Trophoblast cell (in vitro differentiated cells and primary cell): ENCODE results near the gene GRM8.

Experiments used
- DNase-seq, 2 donors: peaks; one replicate each; pipeline ENCODE4 v3.0.0-alpha.2; 2016
- H2AFZ ChIP-seq: 2 replicates; pipeline ENCODE4 v1.6.1; 2013; ENCODE audit warnings: low read length, moderate library complexity, mild to moderate bottlenecking; ENCODE audit not compliant: insufficient read depth, poor library complexity
- H2AK5ac ChIP-seq: 2 replicates; pipeline ENCODE4 v1.6.1; 2013; ENCODE audit warnings: mild to moderate bottlenecking, low read length
- H2BK120ac ChIP-seq: 2 replicates; pipeline ENCODE4 v1.6.1; 2013; ENCODE audit warnings: low read length, mild to moderate bottlenecking, moderate library complexity; ENCODE audit not compliant: insufficient read depth, poor library complexity
- H2BK12ac ChIP-seq: 2 replicates; pipeline ENCODE4 v1.6.1; 2013; ENCODE audit warnings: mild to moderate bottlenecking, low read length, moderate library complexity
- H2BK5ac ChIP-seq: 2 replicates; pipeline ENCODE4 v1.6.1; 2013; ENCODE audit warnings: low read length, low read depth, moderate library complexity, mild to moderate bottlenecking; ENCODE audit not compliant: poor library complexity
- H3K14ac ChIP-seq: 2 replicates; pipeline ENCODE4 v1.6.1; 2013; ENCODE audit warnings: mild to moderate bottlenecking, low read length
- H3K18ac ChIP-seq: 2 replicates; pipeline ENCODE4 v1.6.1; 2013; ENCODE audit warnings: mild to moderate bottlenecking, low read length
- H3K23ac ChIP-seq: 2 replicates; pipeline ENCODE4 v1.6.1; 2013; ENCODE audit warnings: low read length
- H3K27ac ChIP-seq: 2 replicates; pipeline ENCODE4 v1.5.1; 2013; ENCODE audit warnings: low read depth, mild to moderate bottlenecking, inconsistent platforms, low read length, moderate library complexity
- H3K27me3 ChIP-seq: 2 replicates; pipeline ENCODE4 v1.6.1; 2013; ENCODE audit warnings: inconsistent platforms, mild to moderate bottlenecking, low read length, moderate library complexity; ENCODE audit not compliant: insufficient read depth
- H3K36me3 ChIP-seq, 2 experiments: 1 replicate in 1 of 2; 2 replicates in 1 of 2; pipeline ENCODE4 v1.6.1; 2013; ENCODE audit warnings: low read length in 2 of 2, mild to moderate bottlenecking in 2 of 2, moderate library complexity in 1 of 2; ENCODE audit not compliant: insufficient read depth in 2 of 2, control insufficient read depth in 1 of 2
- H3K4ac ChIP-seq: 2 replicates; pipeline ENCODE4 v1.6.1; 2013; ENCODE audit warnings: low read depth, mild to moderate bottlenecking, low read length, moderate library complexity
- H3K4me1 ChIP-seq, 2 experiments: 1 replicate in 1 of 2; 2 replicates in 1 of 2; pipeline ENCODE4 v1.6.1; 2013; ENCODE audit warnings: low read length in 2 of 2, mild to moderate bottlenecking in 2 of 2, moderate library complexity in 1 of 2; ENCODE audit not compliant: insufficient read depth in 2 of 2, control insufficient read depth in 1 of 2
- H3K4me2 ChIP-seq: 2 replicates; pipeline ENCODE4 v1.6.1; 2013; ENCODE audit warnings: inconsistent platforms, mild to moderate bottlenecking, low read length, moderate library complexity
- H3K4me3 ChIP-seq: 2 replicates; pipeline ENCODE4 v1.5.1; 2013; ENCODE audit warnings: mild to moderate bottlenecking, low read depth, low read length, inconsistent platforms
- H3K79me1 ChIP-seq: one replicate; pipeline ENCODE4 v1.6.1; 2013; ENCODE audit warnings: low read length
- H3K79me2 ChIP-seq: 2 replicates; pipeline ENCODE4 v1.6.1; 2013; ENCODE audit warnings: low read length, mild to moderate bottlenecking; ENCODE audit not compliant: control insufficient read depth, insufficient read depth, poor library complexity
- H3K9ac ChIP-seq: 2 replicates; pipeline ENCODE4 v1.6.1; 2013; ENCODE audit warnings: mild to moderate bottlenecking, low read length
- H3K9me3 ChIP-seq: 2 replicates; pipeline ENCODE4 v1.6.1; 2013; ENCODE audit warnings: low read depth, mild to moderate bottlenecking, control low read depth, inconsistent platforms, low read length; ENCODE audit not compliant: insufficient read depth
- H4K12ac ChIP-seq: 2 replicates; pipeline ENCODE4 v1.6.1; 2013; ENCODE audit warnings: low read depth, mild to moderate bottlenecking, low read length, moderate library complexity
- H4K8ac ChIP-seq: 2 replicates; pipeline ENCODE4 v1.6.1; 2013; ENCODE audit warnings: low read depth, mild to moderate bottlenecking, low read length, moderate library complexity
- H4K91ac ChIP-seq: one replicate; pipeline ENCODE4 v1.6.1; 2013; ENCODE audit warnings: low read depth, mild to moderate bottlenecking, low read length, moderate library complexity
- WGBS: extraction: QIAGEN DNeasy Blood & Tissue Kit; methylation state at CpG from one replicate; pipeline ENCODE4 v1.1.7; 2013; ENCODE audit warnings: missing lambda C conversion rate; ENCODE audit not compliant: insufficient read length, insufficient coverage; ENCODE audit errors: extremely low coverage; 5-methylcytosine and 5-hydroxymethylcytosine counted together

Gene GRM8

DNA sequence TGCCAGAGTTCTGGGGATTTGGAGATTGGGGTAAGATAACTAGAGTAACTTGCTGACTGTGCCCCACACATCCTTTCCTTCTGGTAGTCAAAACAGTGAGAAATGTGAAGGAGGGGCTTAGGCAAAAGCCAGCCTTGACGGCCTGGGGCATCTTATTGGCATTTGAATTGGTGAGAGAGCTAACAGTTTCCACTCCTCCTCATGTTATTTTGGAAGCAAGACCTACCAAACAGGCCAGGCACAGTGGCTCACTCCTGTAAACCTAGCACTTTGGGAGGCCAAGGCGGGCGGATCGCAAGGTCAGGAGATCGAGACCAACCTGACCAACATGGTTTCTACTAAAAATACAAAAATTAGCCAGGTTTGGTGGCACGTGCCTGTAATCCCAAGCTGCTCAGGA is 596.6 kb downstream of the GRM8 start:
- Histone ChIP-seq H2BK120ac (no peak overlapping the region), H3K9ac (no peak overlapping the region), H4K12ac (no peak overlapping the region), H3K79me1 (no peaks in the 10 kb centered on the region), H3K4me3 (no peak overlapping the region), H3K27ac (no peak overlapping the region), H3K4ac (no peak overlapping the region), H3K14ac (no peak overlapping the region), H2AFZ (no peak overlapping the region), H3K36me3 (no peaks in the 10 kb centered on the region), H3K4me1 (no peaks in the 10 kb centered on the region), H3K27me3 (no peaks in the 10 kb centered on the region), H3K23ac (no peak overlapping the region), H3K18ac (no peak overlapping the region), H2AK5ac (no peak overlapping the region), H3K4me2 (no peak overlapping the region), H2BK12ac (no peak overlapping the region), H4K91ac (no peak overlapping the region), H3K79me2 (no peaks in the 10 kb centered on the region), H3K9me3 (no peaks in the 10 kb centered on the region), H2BK5ac (no peak overlapping the region), H4K8ac (no peak overlapping the region)
- DNase-seq, result no peak
- no CpG with 5 or more reads among the region's 6 CpGs for WGBS

DNA sequence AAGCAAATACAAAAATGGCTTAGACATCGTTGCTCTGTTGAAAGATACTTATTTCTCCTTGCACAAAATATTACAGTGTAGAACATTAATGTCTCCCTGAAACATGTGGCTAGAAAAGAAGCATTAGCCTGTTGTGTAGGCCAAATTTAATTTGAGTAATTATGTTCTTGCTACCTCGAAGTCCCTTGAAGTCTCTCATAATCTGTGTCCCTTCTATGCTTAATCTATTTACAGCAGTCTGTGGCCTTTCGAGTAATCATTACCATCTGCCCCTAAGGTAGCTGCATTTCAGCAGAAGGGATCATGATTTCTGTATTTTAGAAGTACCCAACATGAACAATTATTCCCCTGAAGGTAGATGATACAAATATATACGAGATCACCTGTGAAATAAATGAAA is 615.2 kb downstream of the GRM8 start:
- Histone ChIP-seq H3K27ac (no peak overlapping the region), H4K12ac (no peak overlapping the region), H4K91ac (no peak overlapping the region), H3K27me3 (no peaks in the 10 kb centered on the region), H3K4ac (no peak overlapping the region), H3K36me3 (no peaks in the 10 kb centered on the region), H3K18ac (no peak overlapping the region), H3K9me3 (no peaks in the 10 kb centered on the region), H3K4me3 (no peak overlapping the region), H3K4me2 (no peak overlapping the region), H4K8ac (no peak overlapping the region), H3K9ac (no peak overlapping the region), H2AK5ac (no peak overlapping the region), H3K4me1 (no peaks in the 10 kb centered on the region), H3K79me2 (no peaks in the 10 kb centered on the region), H2BK120ac (no peak overlapping the region), H3K79me1 (no peaks in the 10 kb centered on the region), H2AFZ (no peak overlapping the region), H3K23ac (no peak overlapping the region), H3K14ac (no peak overlapping the region), H2BK12ac (no peak overlapping the region), H2BK5ac (no peak overlapping the region)
- WGBS, result no CpG with 5 or more reads among the region's 4 CpGs
- DNase-seq, result no peak

DNA sequence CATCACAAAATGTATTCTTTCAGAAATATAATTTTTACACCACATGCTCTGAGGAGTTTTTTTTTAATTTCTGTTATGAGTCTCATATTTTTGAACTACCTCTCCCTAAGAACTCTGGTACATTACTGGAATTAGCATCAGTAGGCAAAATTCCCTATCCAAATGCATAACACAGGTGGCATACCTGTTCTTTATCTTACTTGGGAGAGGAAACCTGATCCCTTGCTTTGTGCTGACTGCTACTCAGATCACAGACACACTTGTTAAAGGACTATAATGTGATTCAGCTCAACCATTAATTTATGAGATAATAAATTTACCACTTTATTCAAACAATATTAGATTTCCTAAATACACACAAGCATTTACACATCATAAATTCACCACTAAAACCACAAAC is 617.2 kb downstream of the GRM8 start:
- no peaks in the 10 kb centered on the region for H3K4me1 ChIP-seq
- H3K36me3 ChIP-seq, result no peaks in the 10 kb centered on the region
- no peak overlapping the region for H3K18ac ChIP-seq
- H4K91ac ChIP-seq, result no peak overlapping the region
- no peak overlapping the region for H2BK120ac ChIP-seq
- no peak overlapping the region for H3K9ac ChIP-seq
- no peaks in the 10 kb centered on the region for H3K79me2 ChIP-seq
- H2AFZ ChIP-seq, result no peak overlapping the region
- no peak overlapping the region for H3K14ac ChIP-seq
- no peak overlapping the region for H2AK5ac ChIP-seq
- H3K23ac ChIP-seq, result no peak overlapping the region
- H3K4me3 ChIP-seq, result no peak overlapping the region
- no peak overlapping the region for H4K8ac ChIP-seq
- H3K27ac ChIP-seq, result no peak overlapping the region
- no peak overlapping the region for H2BK5ac ChIP-seq
- no peak overlapping the region for H3K4ac ChIP-seq
- no peak overlapping the region for H2BK12ac ChIP-seq
- H3K9me3 ChIP-seq, result no peaks in the 10 kb centered on the region
- no peaks in the 10 kb centered on the region for H3K79me1 ChIP-seq
- H3K27me3 ChIP-seq, result no peaks in the 10 kb centered on the region
- H3K4me2 ChIP-seq, result no peak overlapping the region
- DNase-seq, result no peak
- no peak overlapping the region for H4K12ac ChIP-seq

DNA sequence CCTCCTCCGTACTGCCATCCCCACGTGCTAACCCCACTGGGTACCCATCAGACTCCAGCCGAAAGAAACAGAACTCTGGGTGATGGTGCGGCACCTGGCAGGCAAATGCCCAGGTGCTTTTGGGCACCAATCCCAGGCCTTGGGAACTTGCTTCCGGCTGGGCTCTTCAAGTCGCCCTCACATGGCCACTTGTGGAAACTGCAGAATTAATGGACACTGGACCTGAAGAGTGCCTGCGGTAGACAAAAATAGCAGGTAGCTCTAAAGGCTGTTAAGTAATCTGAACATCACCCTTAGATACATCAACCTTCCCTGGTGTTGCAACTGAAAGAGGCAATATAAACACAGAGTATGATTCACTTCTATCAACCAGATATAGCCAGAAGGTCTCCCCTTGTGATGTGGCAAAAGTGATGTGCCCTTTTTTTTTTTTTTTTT is 644.4 kb downstream of the GRM8 start:
- no peak overlapping the region for H3K23ac ChIP-seq
- H4K8ac ChIP-seq, result no peak overlapping the region

More for the DNA sequence above, 644.4 kb downstream of the GRM8 start:
- peak; percentile 25 to 70 for DNase-seq
- Histone ChIP-seq H2AFZ (no peak overlapping the region), H3K14ac (no peak overlapping the region), H2BK5ac (no peak overlapping the region), H2BK120ac (no peak overlapping the region), H3K9ac (no peak overlapping the region), H3K79me2 (no peaks in the 10 kb centered on the region), H3K4me2 (no peak overlapping the region), H3K27me3 (no peaks in the 10 kb centered on the region), H3K18ac (no peak overlapping the region), H3K79me1 (no peaks in the 10 kb centered on the region), H3K27ac (no peak overlapping the region), H2AK5ac (no peak overlapping the region), H3K4ac (no peak overlapping the region), H3K4me3 (no peak overlapping the region), H2BK12ac (no peak overlapping the region), H4K12ac (no peak overlapping the region), H3K36me3 (no peaks in the 10 kb centered on the region), H3K4me1 (no peaks in the 10 kb centered on the region), H4K91ac (no peak overlapping the region), H3K9me3 (peaks cover under 1% of the 10 kb centered on the region)
- no CpG with 5 or more reads among the region's 7 CpGs for WGBS
